ENCODE data around the gene XKR3.
"Not testable (repeated sequence)": the region's sequence is repeated elsewhere in the genome, so short reads cannot be mapped to it uniquely, and the experiment has no call there.

Gene XKR3

DNA sequence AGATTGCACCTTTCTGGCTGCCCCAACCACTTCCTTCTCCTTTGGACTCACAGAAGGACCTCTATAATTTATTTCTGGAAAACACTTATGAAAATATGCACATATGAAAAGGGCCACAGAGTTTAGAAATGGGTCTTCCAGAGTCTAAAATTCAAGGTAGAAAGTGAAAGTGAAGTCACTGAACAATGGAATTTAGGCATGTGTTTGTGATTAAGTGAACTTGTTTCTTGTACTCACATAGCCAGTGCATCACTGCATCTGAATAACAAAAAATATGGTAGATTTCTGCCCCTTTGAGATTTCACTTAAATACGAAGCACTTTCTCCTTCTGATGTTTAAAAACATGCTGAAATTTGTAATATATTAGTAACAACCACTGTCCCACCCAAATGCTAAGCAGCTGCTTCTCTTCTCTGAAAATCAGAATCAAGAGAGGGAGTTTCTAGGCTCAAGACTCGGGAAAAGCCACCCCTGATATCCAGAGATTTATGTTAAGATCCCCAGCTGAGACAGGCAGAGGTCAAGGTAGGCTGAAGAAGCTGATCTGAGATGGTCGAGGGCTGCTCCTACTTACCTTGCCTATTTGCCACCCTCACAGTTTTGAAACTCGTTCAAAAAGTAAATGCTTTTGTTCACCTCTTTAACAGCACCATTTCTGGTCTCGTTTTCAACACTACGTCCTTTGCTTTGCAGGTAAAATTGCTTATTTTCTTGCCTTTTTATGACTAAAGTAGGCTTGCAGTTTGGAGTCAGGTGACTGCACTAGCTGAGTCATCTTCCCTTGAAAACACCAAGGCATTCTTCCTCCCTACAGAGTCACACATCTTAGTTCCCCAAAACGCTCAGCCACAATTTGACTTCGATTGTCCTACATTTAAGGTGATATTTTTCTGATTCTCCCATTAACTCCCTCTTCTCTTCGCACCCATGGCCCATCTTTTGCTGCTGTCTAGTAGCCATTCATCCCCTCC is at the start of gene XKR3:
TSS of gene XKR3 (minus strand) at position 696 of the 972 bp plus-strand sequence. CDS start 17,338 bp downstream, outside the sequence.
- no peak for DNase-seq (ENCODE audit: low read depth, low spot score)

DNA sequence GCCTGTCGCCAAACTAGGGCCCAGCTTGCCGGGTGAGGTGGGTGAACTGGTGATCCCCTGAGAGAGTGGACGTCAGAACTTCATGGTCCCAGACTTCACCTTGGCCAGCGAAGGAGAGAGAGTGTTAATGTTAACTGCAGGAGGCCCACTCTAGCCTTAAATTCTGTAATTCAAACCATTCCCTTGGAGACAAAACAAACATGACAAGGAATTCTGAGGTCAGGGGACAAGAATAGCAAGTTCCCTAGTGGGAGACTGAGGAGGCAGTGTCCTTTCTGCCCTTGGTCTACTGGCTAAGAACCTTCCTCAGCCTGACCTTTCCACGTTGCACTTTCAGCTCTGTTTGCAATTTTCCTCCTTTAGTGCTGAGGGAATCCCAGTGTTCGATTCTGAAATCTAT is 44.4 kb upstream of the XKR3 start:
- DNase-seq (ENCODE audit: low read depth, low spot score): not testable (repeated sequence)

DNA sequence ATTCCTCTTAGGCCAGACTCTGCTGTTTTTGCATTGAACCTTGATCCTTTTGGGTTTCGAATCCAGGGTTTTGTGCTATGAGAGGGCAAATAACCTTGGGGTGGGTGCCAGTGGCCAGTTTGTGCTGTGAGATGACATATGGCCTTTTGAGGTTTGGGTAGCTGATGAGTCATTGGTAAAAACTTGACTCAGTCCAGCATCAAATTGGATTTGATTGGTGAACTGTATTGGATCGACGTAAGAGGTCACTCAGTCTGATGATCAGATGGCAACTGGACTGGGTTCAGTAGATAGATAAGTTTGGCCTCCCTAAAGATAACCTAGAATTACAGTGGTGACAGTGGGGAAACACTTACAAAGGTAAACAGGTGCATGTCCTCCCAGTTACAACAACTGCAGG is 41.0 kb upstream of the XKR3 start:
- no peak for DNase-seq (ENCODE audit: low read depth, low spot score)

DNA sequence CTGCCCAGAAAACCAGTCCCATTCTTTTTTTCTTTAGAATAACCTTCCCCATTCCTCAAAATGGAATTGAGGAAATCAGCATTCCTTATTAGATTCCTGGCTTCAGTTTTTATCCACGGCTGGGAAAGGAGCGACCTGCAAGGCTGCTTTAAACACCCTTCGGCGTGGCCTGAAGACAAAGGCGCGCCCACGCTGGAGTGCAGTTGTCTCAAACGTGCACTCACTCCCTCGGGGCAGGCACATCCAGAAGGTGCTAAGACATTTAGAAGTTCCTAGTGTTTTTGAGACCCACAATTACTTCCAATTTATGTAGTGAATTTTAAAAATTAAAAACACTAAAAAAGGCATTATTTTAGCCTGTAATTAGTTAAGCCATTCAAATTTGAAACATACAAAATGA is 31.6 kb upstream of the XKR3 start:
- not testable (repeated sequence) for DNase-seq (ENCODE audit: low read depth, low spot score)

DNA sequence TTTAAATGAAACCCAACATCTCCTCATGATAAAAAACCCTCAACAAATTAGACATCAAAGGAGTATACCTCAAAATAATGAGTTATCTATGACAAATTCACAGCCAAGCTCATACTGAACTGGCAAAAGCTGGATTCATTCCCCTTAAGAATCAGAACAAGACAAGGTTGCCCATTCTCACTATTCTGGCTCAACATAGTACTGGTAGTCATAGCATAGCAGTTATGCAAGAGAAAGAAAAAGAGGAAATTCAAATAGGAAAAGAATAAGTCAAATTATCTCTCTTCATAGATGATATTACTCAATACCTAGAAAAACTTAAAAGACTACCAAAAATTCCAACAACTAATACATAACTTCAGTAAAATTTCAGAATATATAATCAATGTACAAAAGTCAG is 29.4 kb upstream of the XKR3 start:
- no peak for DNase-seq (ENCODE audit: low read depth, low spot score)

DNA sequence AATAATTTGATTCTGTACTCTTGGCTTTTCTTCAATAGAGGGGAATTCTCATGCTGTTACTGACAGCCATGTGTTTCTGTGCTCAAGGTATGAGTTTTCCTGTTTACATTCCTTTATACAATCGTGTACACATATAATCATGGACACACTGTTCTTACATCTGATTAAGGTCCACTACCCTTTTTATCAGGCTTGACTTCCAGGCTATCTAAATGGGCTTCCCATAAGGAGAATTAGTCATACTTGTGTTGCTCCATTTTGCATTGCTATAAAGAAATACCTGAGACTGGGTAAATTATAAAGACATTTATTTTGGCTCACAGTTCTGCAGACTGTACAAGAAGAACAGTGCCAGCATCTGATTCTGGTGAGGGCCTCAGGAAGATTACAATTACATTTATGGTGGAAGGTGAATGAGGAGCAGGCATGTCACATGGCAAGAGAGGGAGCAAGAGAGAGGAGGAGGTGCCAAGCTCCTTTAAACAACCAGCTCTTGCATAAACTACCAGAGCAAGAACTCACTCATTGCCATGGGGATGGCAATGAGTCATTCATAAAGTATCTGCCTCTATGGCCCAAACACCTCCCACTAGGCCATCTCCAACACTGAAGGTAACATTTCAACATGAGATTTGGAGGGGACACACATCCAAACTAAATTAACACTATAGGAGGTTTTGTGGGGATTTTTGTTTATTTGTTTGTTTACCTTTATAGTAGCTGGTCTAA is 26.2 kb upstream of the XKR3 start:
- DNase-seq (ENCODE audit: low read depth, low spot score): not testable (repeated sequence)

DNA sequence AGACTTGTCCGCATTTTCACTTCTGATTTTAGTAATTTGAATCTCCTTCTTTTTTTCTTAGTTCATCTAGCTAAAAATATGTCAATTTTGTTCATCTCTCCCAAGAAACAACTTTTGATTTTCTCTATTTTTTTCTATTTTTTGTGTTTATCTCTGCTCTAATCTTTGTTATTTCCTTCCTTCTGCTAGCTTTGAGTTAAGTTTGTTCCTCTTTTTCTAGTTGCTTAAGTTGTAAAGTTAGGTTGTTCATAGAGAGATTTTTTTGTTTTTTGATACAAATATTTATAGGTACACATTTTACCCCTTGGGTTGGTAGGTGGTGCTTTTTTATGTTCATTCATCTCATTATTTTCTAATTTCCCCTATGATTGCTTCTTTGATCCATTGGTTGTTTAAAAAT is 22.1 kb upstream of the XKR3 start:
- DNase-seq (ENCODE audit: low read depth, low spot score): no peak

DNA sequence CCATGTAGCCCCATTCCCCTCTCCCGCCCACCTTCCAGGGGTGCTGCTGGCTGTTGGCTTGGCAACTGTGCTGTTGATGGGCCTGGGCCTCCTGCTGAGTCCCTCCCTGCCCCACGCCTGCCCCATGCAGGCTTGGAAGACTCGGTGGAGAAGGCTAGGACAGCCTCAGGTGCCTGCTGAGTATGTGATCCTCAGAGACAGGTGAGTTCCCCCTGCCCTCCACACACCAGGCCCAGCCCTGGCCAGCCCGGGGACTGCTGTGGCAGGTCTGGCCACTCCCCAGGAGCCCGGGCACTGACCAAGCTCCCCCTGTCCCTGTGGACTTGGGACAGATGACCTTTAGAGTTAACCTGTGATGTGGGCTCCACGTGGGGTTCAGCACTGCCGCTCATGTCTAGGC is 20.7 kb upstream of the XKR3 start:
- no peak for DNase-seq (ENCODE audit: low read depth, low spot score)

DNA sequence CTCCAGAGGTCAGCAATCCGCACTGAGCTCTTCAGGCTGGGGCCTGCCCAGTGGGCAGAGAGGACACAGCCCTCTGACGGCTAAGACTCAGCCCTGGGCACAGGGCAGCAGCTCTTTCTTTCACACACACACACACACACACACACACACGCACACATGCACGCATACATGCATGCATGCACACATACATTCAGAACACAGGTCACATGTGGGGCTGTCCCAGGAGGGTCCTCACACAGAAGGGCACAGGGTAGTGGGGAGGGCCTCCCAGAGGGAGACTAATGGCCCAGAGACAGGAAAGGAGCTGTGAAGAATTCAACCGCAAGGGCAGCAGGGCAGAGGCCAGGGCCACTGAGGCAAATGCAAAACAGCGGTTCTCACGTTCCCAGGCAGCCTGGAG is 20.3 kb upstream of the XKR3 start:
- no peak for DNase-seq (ENCODE audit: low read depth, low spot score)

DNA sequence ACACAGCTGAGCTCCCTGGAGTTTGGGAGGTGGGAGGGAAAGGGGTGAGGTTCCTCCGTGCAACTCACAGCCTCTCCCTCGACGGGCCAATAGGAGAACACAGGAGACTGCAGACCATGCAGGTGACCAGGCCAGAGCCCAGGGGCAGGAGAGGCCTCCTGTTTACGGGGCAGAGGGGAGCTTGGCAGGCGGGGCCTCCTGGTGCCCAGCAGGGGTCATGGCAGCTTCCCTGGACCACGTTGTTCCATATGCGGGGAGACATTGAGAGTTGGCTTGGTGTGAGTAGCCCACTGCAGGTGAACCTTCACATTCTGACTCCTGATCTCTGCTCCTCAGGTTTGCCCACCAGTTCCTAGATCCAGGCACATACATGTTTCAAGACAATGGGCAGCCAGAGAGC is 19.3 kb upstream of the XKR3 start:
- no peak for DNase-seq (ENCODE audit: low read depth, low spot score)

DNA sequence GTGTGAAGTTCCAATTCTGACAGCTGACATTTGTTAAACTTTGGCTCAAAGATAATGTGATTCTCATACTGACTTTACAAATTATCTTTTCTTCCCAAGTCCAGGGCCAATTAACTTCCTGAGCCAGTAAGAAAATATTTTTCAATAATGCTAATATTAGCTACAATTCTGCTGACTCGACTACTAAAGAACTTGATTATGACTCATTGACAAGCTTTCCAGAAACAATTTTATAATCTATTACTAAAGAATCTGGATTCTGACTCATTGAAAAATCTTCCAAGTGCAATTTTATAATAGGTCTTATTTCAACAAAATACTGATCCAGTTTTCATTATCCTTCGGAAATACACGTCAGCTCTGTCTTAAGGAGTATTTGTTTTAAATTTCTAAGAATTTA is 12.9 kb upstream of the XKR3 start:
- no peak for DNase-seq (ENCODE audit: low read depth, low spot score)

DNA sequence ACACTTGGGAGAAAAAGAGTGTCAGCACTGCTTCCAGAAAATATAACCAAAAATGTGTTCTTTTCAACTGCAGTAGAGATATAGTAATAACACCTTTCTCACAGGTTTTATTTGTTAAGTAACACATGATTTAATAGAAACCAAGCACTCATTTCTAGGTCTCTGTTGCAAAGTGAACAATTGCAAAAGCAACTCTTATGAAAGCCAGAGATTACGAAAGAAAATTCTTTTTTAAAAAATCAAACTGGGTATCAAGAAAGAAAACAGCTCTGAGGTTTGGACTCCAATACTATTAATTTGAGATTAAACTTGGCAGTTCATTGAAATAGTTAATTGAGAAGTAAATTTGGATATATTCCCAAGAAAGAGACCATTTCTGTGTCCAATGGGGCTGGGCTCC is 9.8 kb upstream of the XKR3 start:
- DNase-seq (ENCODE audit: low read depth, low spot score): no peak

DNA sequence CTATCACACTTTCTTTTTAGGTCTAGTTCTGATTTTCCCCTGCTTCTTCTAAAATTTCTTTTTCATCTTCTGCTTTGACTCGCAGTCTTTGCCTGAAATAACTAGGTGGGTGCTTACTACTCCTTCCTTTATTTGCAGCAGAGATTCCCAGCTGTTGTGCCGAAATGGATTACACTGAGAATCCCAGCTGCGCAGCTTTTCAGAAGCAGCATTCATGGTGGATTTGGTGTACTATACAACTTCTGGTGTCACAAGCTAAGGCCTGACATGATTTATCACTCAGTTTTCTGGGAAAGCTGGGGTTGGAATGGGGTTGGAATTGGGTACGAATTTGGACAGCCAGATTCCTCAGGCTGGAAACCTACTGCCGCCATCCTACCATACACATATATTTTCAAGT is 6.0 kb upstream of the XKR3 start:
- DNase-seq (ENCODE audit: low read depth, low spot score): no peak

DNA sequence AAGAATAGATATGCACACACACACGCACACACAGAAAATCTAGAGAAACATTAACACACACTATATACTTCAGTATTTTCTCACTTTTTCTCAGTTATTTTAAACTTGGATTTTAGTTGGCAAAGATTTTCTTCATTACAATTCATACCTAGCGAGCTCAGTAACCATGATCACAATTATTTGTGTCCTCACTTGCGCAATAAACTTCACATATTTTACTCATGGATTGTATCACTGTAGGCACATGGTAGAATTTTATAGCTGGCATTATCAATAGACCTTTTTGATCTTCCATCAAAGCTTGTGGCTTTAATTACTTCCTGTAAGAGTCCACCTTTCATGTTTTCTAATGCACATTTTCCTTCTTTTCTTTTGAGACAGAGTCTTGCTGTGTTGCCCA is 4.8 kb upstream of the XKR3 start:
- DNase-seq (ENCODE audit: low read depth, low spot score): no peak

DNA sequence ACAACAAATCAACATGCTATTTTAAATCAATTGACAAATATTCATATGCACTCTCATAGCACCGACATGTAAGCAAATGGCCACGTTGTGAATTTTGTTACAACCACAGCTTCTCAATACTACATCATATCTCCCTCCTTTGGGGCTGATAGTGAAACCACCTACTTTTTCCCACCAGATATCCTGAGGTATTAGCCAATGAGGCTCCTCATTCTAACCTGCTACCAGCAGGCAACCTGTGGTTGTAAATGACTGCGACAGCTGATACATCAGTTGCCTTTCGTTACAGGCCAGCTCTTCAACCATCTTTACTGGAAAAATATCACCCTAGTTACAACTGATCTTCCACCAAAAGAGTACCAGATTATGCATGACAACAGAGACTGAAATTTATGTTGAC is 3.7 kb upstream of the XKR3 start:
- no peak for DNase-seq (ENCODE audit: low read depth, low spot score)

DNA sequence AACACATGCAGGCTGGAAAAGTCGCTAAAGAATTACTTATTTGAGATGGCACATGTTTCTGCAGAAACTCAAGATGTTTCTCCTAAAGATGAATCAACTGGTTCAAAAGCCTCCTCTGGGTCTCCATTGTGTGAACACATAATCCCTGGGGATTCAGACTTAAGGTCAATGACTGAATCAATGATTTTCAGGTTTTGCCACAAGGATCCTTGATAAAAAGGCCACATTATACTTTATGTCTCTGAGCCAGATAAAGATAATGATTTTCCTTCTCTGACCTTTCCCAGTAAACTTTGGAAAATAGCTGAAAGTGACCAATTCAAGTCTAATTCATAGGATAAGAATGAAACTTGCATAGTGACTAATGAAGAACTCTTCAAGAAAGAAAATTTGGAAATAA is 2.3 kb upstream of the XKR3 start:
- no peak for DNase-seq (ENCODE audit: low read depth, low spot score)

DNA sequence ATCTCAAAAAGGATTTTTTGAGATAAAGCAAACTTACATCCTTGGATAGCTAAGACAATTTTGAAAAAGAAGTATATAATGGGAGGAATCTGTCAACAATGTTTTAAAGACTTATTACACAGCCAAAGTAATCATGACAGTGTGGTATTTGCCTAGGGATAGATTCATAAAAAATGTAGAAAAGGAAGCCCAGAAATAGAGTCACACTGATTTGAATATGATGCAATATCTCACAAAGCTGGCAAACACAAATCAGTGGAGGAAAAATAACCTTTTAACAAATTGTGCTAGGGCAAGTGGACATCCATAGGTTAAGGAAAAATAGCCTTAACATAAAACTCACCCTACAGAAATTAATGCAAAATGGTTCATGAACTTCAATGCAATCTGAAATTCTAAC is 6.0 kb downstream of the XKR3 start:
- DNase-seq (ENCODE audit: low read depth, low spot score): no peak

DNA sequence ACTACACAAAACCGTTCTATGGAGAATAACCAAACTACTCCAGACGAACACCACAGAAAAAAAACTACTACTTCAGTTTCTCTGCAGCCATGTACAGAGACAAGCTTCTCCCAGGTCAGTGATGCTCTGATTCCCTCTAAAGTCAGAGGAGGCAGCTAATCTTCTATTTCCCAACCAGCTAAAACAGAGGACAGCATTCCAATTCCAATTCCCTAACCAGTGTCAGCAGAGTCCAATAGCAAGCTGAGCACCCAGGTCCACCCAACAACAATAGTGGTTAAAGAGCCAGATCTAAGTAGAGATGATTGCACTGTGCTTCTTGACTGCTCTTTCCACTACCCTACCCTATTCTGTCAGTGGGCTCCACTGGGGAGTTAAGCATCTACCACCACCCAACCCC is 6.7 kb downstream of the XKR3 start:
- DNase-seq (ENCODE audit: low read depth, low spot score): no peak

DNA sequence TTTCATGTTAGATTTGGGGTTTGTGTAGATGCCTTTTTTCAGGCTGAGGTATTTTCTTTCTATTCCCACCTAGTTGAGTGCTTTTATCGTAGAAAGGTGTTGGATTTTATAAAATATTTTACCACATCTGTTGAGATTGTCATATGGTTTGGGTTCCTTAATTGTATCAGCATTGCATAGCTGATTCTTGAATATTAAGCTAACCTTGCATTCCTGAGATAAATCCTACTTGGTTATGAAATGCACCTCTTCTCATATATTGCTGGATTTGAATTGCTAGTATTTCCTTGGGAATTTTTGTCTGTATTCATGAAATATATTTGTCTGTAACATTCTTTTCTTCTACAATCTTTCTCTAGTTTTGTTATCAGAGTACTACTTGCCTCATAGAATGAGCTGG is 10.1 kb downstream of the XKR3 start:
- DNase-seq (ENCODE audit: low read depth, low spot score): no peak

DNA sequence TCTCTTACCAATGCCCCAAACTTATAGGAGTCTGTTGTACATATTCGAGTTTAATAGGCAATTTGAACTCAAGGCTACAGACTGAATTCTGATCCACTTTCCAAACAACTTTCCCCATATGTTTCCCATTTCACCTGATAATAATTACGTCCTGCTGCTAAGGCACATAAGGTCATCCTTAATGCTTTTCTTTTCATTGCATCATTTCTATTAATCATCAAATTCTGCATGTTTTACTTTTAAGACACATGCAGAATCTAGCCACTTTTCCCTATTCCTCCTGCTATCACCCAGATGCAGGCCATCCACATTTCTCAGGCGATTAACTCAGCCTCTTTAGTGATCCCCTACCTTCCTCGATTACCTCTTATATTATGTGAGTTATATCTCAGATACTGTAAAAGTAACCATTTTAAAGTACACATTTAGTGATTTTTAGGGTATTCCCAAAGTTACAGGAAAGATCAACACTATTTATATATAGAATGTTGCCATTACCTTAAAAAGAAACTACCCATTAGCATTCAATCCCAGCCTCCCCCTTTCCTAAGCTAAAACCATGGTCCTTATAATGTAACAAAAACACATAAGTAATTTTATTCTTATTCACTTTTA is 14.9 kb downstream of the XKR3 start:
- no peak for DNase-seq (ENCODE audit: low read depth, low spot score)

DNA sequence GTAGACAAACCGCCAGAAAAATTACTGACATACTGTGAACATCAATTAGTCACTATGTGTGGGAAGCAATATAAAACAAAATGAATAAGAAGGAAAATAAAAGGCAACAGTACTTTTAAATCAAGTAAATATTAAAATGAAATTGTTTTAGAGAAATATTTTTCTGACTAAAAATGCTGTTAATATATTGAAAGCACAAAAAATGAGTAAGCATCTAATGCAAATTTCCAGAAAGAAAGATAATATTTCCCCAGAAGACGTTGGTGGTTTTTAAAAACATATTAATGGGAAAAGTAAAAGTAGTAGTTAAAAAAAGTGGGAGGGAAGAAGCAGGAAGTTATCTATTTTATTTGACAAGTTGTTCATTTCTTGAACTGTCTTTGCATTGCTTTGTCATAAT is 16.5 kb downstream of the XKR3 start:
- no peak for DNase-seq (ENCODE audit: low read depth, low spot score)

DNA sequence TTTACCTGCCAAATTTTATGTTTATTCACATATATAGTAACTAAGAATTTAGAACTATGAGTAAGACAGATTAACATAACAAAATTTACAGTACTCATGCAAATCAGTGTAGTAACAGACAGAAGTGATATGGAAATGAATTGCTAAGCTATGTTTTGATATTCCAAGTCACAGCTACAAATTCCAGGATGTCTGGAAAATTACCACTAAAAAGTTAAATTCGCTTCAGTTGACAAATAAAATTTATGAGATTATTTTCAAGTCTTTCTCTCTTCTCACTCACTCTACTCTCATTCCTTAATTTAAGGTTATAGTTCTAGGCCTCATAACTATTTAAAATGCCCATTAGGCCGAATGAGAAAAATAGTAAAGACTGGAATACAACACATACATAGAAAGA is 18.1 kb downstream of the XKR3 start:
- DNase-seq (ENCODE audit: low read depth, low spot score): no peak

DNA sequence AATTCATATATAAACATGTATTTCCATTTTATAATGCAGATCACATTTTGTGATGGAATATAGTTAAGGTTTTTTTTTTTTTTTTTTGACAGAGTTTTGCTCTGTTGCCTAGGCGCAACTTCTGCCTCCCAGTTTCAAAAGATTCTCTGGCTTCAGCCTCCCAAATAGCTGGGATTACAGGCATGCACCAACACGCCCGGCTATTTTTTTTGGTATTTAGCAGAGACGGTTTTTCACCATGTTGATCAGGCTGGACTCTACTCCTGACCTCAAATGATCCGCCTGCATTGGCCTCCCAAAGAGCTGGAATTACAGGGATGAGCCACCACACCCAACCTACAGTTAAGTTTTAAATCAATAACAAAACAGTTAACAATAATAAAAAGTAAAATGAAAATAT is 18.8 kb downstream of the XKR3 start:
- no peak for DNase-seq (ENCODE audit: low read depth, low spot score)

Measured in astrocyte of the hippocampus (primary cell).